A549 (cell line): ENCODE measurements around the gene REM1. TPM values are rescaled to one million over a fixed set of nuclear protein-coding genes. Genes with fewer than 3 reads are reported as not detected.
"Not testable (repeated sequence)": the region's sequence is repeated elsewhere in the genome, so short reads cannot be mapped to it uniquely, and the experiment has no call there.

Source experiments
- ATAC-seq, 2 experiments: fragments of 200-7000 bp in 1 of 2; fragments of >200 bp in 1 of 2; cut with Nextera tagmentation in 1 of 2; cut with Tn5 transposase in 1 of 2; 3 replicates each; pipeline versions ENCODE4 v1.8.0 to v1.9.1; 2018 to 2020; ENCODE audit warnings: mild to moderate bottlenecking in 1 of 2, moderate library complexity in 1 of 2
- CTCF ChIA-PET: fragments of 300-600 bp; sonication (Branson Sonifier 250); formaldehyde crosslinking; extraction: SDS; loops from one replicate; lab custom pipeline; 2021; ENCODE audit warnings: antibody characterized with exemption, inconsistent platforms; lab: Yijun Ruan, JAX
- POLR2A ChIA-PET: fragments of 350-600 bp; formaldehyde crosslinking; extraction: SDS; loops from one replicate; lab custom pipeline; 2021; ENCODE audit warnings: antibody characterized with exemption, inconsistent platforms; lab: Yijun Ruan, JAX
- DNase-seq, 2 experiments: peaks; one replicate each; pipeline versions ENCODE4 v3.0.0 to v3.0.0-alpha.2; 2011 to 2016; ENCODE audit warnings: low read depth in 1 of 2, low spot score in 1 of 2
- FAIRE-seq: peaks from 2 replicates; lab custom pipeline; 2011; peaks lifted over from hg19 to GRCh38; lab: Jason Lieb, UNC
- H3K27ac ChIP-seq, 2 experiments: fragments of >200 bp; sonication (Bioruptor Twin); formaldehyde crosslinking; 3 replicates each; pipeline ENCODE4 v1.5.1; 2016 to 2017
- H3K4me1 ChIP-seq: fragments of >200 bp; sonication (Bioruptor Twin); formaldehyde crosslinking; 3 replicates; pipeline ENCODE4 v1.6.1; 2016
- H3K4me2 ChIP-seq: fragments of >200 bp; sonication (Bioruptor Twin); formaldehyde crosslinking; 3 replicates; pipeline ENCODE4 v1.6.1; 2016
- H3K4me3 ChIP-seq: fragments of >200 bp; sonication (Bioruptor Twin); formaldehyde crosslinking; 3 replicates; pipeline ENCODE4 v1.5.1; 2016
- H3K9me3 ChIP-seq: fragments of >200 bp; sonication (Bioruptor Twin); formaldehyde crosslinking; 3 replicates; pipeline ENCODE4 v1.6.1; 2016
- CEBPB ChIP-seq, 2 experiments: fragments of >200 bp in 1 of 2; sonication (Bioruptor Twin) in 1 of 2; formaldehyde crosslinking in 1 of 2; IDR thresholded peaks; 2 replicates each; pipeline ENCODE4 v1.6.1; 2012 to 2016
- CHD4 ChIP-seq: fragments of 200-600 bp; sonication (generic); IDR thresholded peaks from 2 replicates; pipeline ENCODE4 v1.6.1; 2016; ENCODE audit warnings: antibody characterized with exemption, mild to moderate bottlenecking, borderline replicate concordance
- FOSL2 ChIP-seq, 2 experiments: fragments of 450-650 bp in 1 of 2; fragments of >200 bp in 1 of 2; sonication (Bioruptor Twin) in 1 of 2; formaldehyde crosslinking; IDR thresholded peaks; 2 replicates each; pipeline versions ENCODE4 v1.5.0 to v1.6.1; 2016 to 2020; ENCODE audit warnings: mild to moderate bottlenecking in 1 of 2, moderate library complexity in 1 of 2
- FOXS1 ChIP-seq: fragments of 250-450 bp; sonication (Bioruptor Pico); IDR thresholded peaks from 2 replicates; pipeline ENCODE4 v1.5.0; 2020; ENCODE audit warnings: mild to moderate bottlenecking, moderate library complexity
- HOXB5 ChIP-seq: fragments of 250-450 bp; sonication (Bioruptor Pico); IDR thresholded peaks from 2 replicates; pipeline ENCODE4 v1.5.0; 2020; ENCODE audit warnings: mild to moderate bottlenecking, moderate library complexity
- MAFK ChIP-seq: fragments of 450-650 bp; IDR thresholded peaks from 2 replicates; pipeline ENCODE4 v1.6.1; 2014; ENCODE audit not compliant: partially characterized antibody
- MAZ ChIP-seq: fragments of 150-350 bp; IDR thresholded peaks from 2 replicates; pipeline ENCODE4 v1.6.1; 2014; ENCODE audit warnings: antibody characterized with exemption, low read depth, low read length, borderline replicate concordance
- NPAS2 ChIP-seq: fragments of 250-450 bp; sonication (Bioruptor Pico); IDR thresholded peaks from 2 replicates; pipeline ENCODE4 v1.8.0; 2022; ENCODE audit warnings: mild to moderate bottlenecking, moderate library complexity, borderline replicate concordance
- NR3C1 ChIP-seq: fragments of >200 bp; sonication (Bioruptor Twin); formaldehyde crosslinking; IDR thresholded peaks from 3 replicates; pipeline ENCODE4 v1.6.1; 2017
- POLR2A ChIP-seq: IDR thresholded peaks from 2 replicates; pipeline ENCODE4 v1.6.1; 2012; ENCODE audit warnings: mild to moderate bottlenecking, low read length
- POLR2AphosphoS2 ChIP-seq: conservative IDR thresholded peaks from 2 replicates; pipeline ENCODE4 v1.6.1; 2012; ENCODE audit warnings: low read length, improper control_type of control experiment, inconsistent platforms
- RAD21 ChIP-seq, 2 experiments: fragments of >200 bp in 1 of 2; sonication (Bioruptor Twin) in 1 of 2; formaldehyde crosslinking in 1 of 2; IDR thresholded peaks in 1 of 2; conservative IDR thresholded peaks in 1 of 2; 2 replicates in 1 of 2; 3 replicates in 1 of 2; pipeline ENCODE4 v1.6.1; 2012 to 2018; ENCODE audit warnings: inconsistent platforms in 1 of 2
- RARB ChIP-seq: fragments of 250-450 bp; sonication (Bioruptor Pico); IDR thresholded peaks from 2 replicates; pipeline ENCODE4 v1.8.0; 2021; ENCODE audit warnings: mild to moderate bottlenecking, moderate library complexity
- RCOR1 ChIP-seq: fragments of 150-350 bp; IDR thresholded peaks from 2 replicates; pipeline ENCODE4 v1.6.1; 2014; ENCODE audit warnings: antibody characterized with exemption, low read length, low read depth
- RFX5 ChIP-seq: fragments of 450-650 bp; IDR thresholded peaks from 2 replicates; pipeline ENCODE4 v1.7.1; 2014; ENCODE audit warnings: antibody characterized with exemption, mild to moderate bottlenecking, moderate library complexity
- SMC3 ChIP-seq: fragments of >200 bp; sonication (Bioruptor Twin); formaldehyde crosslinking; IDR thresholded peaks from 3 replicates; pipeline ENCODE4 v1.6.1; 2018; ENCODE audit warnings: inconsistent platforms
- SREBF2 ChIP-seq: fragments of 450-650 bp; IDR thresholded peaks from 2 replicates; pipeline ENCODE4 v1.6.1; 2014; ENCODE audit warnings: mild to moderate bottlenecking, moderate library complexity
- ZNF302 ChIP-seq: fragments of 250-450 bp; sonication (Bioruptor Pico); IDR thresholded peaks from 2 replicates; pipeline ENCODE4 v1.9.0; 2021; ENCODE audit warnings: inconsistent platforms, mild to moderate bottlenecking, moderate library complexity
- WGBS: methylation state at CpG from one replicate; pipeline ENCODE4 v1.1.6; 2017; ENCODE audit errors: missing lambda C conversion rate; 5-methylcytosine and 5-hydroxymethylcytosine counted together
- polyA plus RNA-seq, 4 experiments: library from polyadenylated mRNA; depleted of rRNA in 3 of 4; stranded (reverse); fragments of >200 nt; fragmentation: RNase III in 1 of 4; extraction: RNeasy Plus Mini Kit Qiagen cat#74134 plus additional on column Dnase treatment in 1 of 4; gene quantifications; 2 replicates in 3 of 4; 3 replicates in 1 of 4; pipeline ENCODE4 v1.2.3, GENCODE V29; 2011 to 2017
- TF ChIP-seq, protein P1 (sequence below): fragments of 450-650 bp; IDR thresholded peaks from 2 replicates; pipeline ENCODE4 v1.6.1; 2014; ENCODE audit warnings: antibody characterized with exemption
- TF ChIP-seq, protein P2 (sequence below): fragments of >200 bp; sonication (Bioruptor Twin); formaldehyde crosslinking; IDR thresholded peaks from 3 replicates; pipeline ENCODE4 v1.5.1; 2016
- TF ChIP-seq, protein P3 (sequence below): IDR thresholded peaks from 2 replicates; pipeline ENCODE4 v1.6.1; 2012
- TF ChIP-seq, protein P4 (sequence below): fragments of 200-600 bp; sonication (generic); IDR thresholded peaks from 2 replicates; pipeline ENCODE4 v1.6.1; 2016; ENCODE audit warnings: antibody characterized with exemption, mild to moderate bottlenecking, moderate library complexity
- TF ChIP-seq, protein P5 (sequence below): fragments of 250-450 bp; sonication (Bioruptor Pico); IDR thresholded peaks from 2 replicates; pipeline ENCODE4 v1.5.0; 2020; ENCODE audit warnings: low read depth, mild to moderate bottlenecking, moderate library complexity

The REM1 gene
- polyA plus RNA-seq, 2 of the 4 experiments (the other 2 are of a cell fraction) = not detected

DNA sequence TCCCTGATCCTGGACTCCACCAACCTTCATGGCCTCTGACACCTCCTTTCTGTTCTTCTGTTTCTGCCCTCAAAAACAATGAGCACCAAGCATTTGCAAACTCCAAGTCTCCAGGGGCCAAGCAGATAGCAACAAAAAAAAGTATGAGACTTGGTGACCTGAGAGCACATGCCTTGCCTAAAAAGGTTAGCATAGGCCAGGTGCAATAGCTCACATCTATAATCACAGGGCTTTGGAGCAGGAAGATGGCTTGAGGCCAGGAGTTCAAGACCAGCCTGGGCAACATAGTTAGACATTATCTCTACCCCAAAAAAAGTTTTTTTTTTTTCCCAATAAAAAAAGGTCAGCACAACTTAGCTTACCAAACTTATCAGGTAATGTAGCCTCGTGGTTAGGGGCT, 25.4 kb downstream of the REM1 start (continued):
- TF ChIP-seq, protein P1, sequence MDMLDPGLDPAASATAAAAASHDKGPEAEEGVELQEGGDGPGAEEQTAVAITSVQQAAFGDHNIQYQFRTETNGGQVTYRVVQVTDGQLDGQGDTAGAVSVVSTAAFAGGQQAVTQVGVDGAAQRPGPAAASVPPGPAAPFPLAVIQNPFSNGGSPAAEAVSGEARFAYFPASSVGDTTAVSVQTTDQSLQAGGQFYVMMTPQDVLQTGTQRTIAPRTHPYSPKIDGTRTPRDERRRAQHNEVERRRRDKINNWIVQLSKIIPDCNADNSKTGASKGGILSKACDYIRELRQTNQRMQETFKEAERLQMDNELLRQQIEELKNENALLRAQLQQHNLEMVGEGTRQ = no peak
- TF ChIP-seq RFX5 (no peak), SREBF2 (no peak), POLR2AphosphoS2 (no peak)
- TF ChIP-seq, all 56 proteins: peak for 0

DNA sequence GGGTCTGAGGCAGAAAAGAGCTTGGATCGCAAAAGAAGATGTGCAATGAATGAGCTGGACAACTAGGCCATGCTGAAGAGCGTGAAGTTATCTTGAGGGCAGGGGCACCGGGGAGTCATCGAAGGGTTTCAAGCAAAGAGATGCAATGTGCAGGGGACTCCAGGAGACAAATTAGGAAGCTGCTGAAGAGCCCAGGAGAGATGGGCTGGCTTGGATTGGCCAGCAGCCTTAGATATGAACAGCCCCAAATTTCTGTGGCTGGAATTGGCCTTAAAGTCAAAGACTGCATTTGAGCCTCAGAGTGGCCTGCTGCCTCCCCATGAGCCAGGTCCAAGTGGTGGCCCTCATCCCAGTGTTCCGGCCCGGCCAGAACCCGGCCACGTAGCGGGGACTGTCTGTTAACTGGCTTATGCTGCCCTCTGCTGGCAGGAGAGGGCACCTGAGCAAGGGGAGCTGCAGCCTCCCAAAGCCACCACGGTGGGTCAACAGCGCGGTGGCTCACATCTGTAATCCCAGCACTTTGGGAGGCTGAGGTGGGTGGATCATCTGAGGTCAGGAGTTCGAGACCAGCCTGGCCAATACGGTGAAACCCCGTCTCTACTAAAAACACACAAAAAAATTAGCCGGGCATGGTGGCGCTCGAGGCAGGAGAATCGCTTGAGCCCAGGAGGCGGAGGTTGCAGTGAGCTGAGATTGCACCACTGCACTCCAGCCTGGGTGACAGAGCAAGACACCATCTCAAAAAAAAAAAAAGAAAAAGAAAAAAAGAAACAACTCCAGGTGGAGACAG, 28.0 kb downstream of the REM1 start:
- DNase-seq = peak; percentile 69 to 86
- H3K4me3 ChIP-seq, H3K9me3 ChIP-seq, FAIRE-seq, H3K27ac ChIP-seq, H3K4me1 ChIP-seq: not testable (repeated sequence)
- peak overlapping the region; percentile 2; the same call in 1 of the 3 replicates for H3K4me2 ChIP-seq
- POLR2A ChIA-PET = interaction anchor here (0.8 to 1.0 kb wide), 2 partner anchors 42 to 90 kb away, joined by 3 to 4 read pairs; no protein-coding TSS in a partner anchor
- 22% methylated on average over 17 of the region's 20 CpGs for WGBS
- CTCF ChIA-PET = interaction anchor here (0.6 to 3.8 kb wide), 46 partner anchors 8 to 243 kb away, joined by 3 to 62 read pairs (median 5); partner anchors contain the start of genes DEFB119, DEFB121, DEFB124 and HM13
- ATAC-seq = peak; percentile 98 to 99
- TF ChIP-seq RAD21 (conservative IDR thresholded peaks at IDR 0.05 in 1 of 2, IDR thresholded peaks at IDR 0.05 in 1 of 2) (peak; percentile 86 to 91), CHD4 (peak; percentile 60; the same call in 1 of the 2 replicates), SMC3 (peak; percentile 88), SREBF2 (peak; percentile 23; the same call in 1 of the 2 replicates)
- TF ChIP-seq, protein P2, sequence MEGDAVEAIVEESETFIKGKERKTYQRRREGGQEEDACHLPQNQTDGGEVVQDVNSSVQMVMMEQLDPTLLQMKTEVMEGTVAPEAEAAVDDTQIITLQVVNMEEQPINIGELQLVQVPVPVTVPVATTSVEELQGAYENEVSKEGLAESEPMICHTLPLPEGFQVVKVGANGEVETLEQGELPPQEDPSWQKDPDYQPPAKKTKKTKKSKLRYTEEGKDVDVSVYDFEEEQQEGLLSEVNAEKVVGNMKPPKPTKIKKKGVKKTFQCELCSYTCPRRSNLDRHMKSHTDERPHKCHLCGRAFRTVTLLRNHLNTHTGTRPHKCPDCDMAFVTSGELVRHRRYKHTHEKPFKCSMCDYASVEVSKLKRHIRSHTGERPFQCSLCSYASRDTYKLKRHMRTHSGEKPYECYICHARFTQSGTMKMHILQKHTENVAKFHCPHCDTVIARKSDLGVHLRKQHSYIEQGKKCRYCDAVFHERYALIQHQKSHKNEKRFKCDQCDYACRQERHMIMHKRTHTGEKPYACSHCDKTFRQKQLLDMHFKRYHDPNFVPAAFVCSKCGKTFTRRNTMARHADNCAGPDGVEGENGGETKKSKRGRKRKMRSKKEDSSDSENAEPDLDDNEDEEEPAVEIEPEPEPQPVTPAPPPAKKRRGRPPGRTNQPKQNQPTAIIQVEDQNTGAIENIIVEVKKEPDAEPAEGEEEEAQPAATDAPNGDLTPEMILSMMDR = peak; percentile 82

DNA sequence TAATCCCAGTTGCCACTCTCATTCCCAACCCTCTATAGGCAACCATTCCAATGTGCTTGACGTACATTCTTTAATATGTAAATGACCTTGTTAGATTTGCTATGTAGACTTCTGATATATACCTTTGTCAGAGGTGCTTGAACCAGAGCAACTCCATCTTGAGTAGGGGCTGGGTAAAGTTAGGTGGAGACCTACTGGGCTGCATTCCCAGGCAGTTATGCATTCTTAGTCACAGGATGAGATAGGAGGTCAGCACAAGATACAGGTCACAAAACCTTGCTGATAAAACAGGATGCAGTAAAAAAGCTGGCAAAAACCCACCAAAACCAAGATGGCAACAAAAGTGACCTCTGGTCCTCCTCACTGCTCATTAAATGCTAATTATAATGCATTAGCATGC, 30.8 kb downstream of the REM1 start:
- POLR2A ChIA-PET = no interaction called here

More for the DNA sequence above, 30.8 kb downstream of the REM1 start:
- no peak overlapping the region for H3K27ac ChIP-seq
- no peak overlapping the region; the same call in 2 of the 3 replicates for H3K4me2 ChIP-seq
- FAIRE-seq (no peak), DNase-seq (no peak), ATAC-seq (no peak)
- TF ChIP-seq, protein P3, sequence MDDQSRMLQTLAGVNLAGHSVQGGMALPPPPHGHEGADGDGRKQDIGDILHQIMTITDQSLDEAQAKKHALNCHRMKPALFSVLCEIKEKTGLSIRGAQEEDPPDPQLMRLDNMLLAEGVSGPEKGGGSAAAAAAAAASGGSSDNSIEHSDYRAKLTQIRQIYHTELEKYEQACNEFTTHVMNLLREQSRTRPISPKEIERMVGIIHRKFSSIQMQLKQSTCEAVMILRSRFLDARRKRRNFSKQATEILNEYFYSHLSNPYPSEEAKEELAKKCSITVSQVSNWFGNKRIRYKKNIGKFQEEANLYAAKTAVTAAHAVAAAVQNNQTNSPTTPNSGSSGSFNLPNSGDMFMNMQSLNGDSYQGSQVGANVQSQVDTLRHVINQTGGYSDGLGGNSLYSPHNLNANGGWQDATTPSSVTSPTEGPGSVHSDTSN = no peak
- TF ChIP-seq FOXS1 (0 out of 2 replicates have a peak, but pooled peaks have one; percentile 29), NPAS2 (CRISPR knock-in tag) (no peak), MAFK (no peak), RARB (CRISPR knock-in tag) (0 out of 2 replicates have a peak, but pooled peaks have one; percentile 53), ZNF302 (CRISPR knock-in tag) (0 out of 2 replicates have a peak, but pooled peaks have one; percentile 17), POLR2A (no peak), FOSL2 (IDR thresholded peaks at IDR 0.05) (no peak), FOSL2 (CRISPR knock-in tag; IDR thresholded peaks at IDR 0.05) (no peak), MAZ (no peak), RCOR1 (no peak), CEBPB (IDR thresholded peaks at IDR 0.05) (no peak), HOXB5 (CRISPR knock-in tag) (0 out of 2 replicates have a peak, but pooled peaks have one; percentile 61), NR3C1 (no peak)
- TF ChIP-seq, protein P4, sequence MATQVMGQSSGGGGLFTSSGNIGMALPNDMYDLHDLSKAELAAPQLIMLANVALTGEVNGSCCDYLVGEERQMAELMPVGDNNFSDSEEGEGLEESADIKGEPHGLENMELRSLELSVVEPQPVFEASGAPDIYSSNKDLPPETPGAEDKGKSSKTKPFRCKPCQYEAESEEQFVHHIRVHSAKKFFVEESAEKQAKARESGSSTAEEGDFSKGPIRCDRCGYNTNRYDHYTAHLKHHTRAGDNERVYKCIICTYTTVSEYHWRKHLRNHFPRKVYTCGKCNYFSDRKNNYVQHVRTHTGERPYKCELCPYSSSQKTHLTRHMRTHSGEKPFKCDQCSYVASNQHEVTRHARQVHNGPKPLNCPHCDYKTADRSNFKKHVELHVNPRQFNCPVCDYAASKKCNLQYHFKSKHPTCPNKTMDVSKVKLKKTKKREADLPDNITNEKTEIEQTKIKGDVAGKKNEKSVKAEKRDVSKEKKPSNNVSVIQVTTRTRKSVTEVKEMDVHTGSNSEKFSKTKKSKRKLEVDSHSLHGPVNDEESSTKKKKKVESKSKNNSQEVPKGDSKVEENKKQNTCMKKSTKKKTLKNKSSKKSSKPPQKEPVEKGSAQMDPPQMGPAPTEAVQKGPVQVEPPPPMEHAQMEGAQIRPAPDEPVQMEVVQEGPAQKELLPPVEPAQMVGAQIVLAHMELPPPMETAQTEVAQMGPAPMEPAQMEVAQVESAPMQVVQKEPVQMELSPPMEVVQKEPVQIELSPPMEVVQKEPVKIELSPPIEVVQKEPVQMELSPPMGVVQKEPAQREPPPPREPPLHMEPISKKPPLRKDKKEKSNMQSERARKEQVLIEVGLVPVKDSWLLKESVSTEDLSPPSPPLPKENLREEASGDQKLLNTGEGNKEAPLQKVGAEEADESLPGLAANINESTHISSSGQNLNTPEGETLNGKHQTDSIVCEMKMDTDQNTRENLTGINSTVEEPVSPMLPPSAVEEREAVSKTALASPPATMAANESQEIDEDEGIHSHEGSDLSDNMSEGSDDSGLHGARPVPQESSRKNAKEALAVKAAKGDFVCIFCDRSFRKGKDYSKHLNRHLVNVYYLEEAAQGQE = no peak
- TF ChIP-seq, protein P5, sequence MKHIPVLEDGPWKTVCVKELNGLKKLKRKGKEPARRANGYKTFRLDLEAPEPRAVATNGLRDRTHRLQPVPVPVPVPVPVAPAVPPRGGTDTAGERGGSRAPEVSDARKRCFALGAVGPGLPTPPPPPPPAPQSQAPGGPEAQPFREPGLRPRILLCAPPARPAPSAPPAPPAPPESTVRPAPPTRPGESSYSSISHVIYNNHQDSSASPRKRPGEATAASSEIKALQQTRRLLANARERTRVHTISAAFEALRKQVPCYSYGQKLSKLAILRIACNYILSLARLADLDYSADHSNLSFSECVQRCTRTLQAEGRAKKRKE (CRISPR knock-in tag) = peak; percentile 92; the same call in 1 of the 2 replicates
- no peak overlapping the region for H3K4me3 ChIP-seq
- CTCF ChIA-PET = interaction anchor here (0.5 to 0.7 kb wide), 2 partner anchors 45 to 107 kb away, joined by 3 read pairs; no protein-coding TSS in a partner anchor
- 93% methylated on average over 1 of the region's 1 CpG for WGBS
- no peaks in the 10 kb centered on the region for H3K9me3 ChIP-seq
- H3K4me1 ChIP-seq = peaks cover 9% of the 10 kb centered on the region
